GM19240 (cell line): ENCODE results near the gene EFHD1.
"Not testable (repeated sequence)": the region's sequence is repeated elsewhere in the genome, so short reads cannot be mapped to it uniquely, and the experiment has no call there.

ENCODE experiments used
- DNase-seq: peaks from one replicate; pipeline ENCODE4 v3.0.0; 2011; ENCODE audit warnings: low spot score; ENCODE audit not compliant: insufficient read length

EFHD1 gene

DNA sequence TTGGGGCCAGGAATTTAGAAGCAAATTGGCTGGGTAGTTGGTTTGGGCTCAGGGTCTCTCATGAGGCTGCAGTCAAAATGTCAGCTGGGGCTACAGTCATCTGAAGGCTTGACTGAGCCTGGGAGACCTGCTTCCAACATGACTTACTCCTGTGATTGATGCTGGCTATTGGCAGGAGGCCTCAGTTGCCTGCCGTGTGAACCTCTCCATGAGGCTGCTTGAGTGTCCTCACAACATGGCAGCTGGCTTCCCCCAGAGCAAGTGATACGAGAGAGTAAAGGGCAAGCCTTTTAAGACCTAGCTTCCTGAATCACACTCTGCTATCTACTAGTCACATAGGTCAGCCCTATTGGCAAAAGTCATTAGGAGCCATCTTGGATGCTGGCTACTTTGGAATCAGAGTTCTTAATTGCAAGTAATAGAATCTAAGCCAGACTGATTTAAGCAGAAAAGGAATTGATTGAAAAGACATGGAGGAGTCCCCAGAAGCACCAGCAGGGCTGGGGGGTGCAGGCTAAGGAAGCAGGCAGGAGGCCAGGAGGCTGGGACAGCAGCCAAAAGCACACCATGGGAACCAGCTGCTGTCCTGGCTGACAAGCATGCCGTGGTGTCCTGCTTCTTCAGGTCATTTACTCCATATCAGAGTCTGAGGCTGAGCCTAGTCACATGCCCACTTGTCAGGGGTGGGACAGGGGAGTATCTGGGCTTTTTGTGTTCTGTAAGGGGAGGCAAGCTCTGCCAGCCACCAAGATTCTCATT lies 55.9 kb downstream of the EFHD1 start:
- DNase-seq, result no peak

DNA sequence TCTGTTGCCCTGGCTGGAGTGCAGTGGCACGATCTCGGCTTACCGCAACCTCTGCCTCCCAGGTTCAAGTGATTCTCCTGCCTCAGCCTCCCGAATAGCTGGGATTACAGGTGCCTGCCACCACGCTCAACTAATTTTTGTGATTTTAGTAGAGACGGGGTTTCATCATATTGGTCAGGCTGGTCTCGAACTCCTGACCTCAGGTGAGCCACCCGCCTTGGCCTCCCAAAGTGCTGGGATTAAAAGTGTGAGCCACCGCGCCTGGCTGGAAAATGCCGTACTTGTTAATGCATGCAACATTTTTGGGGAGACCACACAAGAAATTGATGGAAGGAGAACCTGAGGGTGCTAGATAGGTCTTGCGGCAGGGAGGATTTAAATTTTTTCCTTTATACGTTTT lies 57.7 kb downstream of the EFHD1 start:
- DNase-seq, result not testable (repeated sequence)

DNA sequence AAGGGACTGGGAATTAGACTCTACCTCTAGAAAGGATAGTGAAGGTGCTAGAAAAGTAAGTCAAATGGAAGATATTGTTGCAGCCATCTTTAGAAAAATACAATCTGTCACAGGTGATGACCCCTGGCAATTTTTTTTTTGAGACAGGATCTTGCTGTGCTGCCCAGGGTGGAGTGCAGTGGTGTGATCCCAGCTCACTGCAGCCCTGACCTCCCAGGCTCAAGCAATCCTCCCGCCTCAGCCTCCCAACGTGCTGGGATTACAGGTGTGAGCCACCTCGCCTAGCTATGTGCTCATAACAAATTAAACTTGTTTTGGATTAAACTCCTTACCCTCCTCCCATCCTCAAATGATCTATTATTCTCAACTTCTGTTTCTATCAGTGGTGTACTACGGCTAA lies 59.9 kb downstream of the EFHD1 start:
- no peak for DNase-seq

DNA sequence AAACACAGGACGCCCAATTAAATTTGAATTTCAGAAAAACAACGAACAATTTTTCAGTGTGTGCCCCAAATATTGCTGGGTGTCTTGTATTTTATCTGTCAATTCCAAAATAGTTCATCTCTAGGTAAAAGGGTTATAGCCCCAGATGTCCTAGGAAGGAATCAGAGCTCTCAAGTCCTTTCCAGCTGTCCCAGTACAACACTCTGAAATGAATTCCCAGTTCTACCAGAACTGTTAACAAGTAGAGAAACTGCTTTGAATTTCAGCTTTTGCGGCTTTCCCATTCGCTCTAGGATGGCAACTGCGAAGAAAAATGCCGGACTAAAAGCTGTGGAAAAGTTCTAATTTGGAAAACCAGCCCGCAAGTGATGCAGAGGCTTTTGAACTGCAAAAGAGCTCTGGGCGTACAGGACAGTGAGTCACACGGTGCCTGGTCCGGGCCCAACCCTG lies 63.2 kb downstream of the EFHD1 start:
- no peak for DNase-seq

- peak; percentile 81 for DNase-seq
Observed at GRCh38 chr2:232697059-232697806, 63.8 kb downstream of the EFHD1 start, which contains the start of gene GIGYF2. GIGYF2 (plus strand) TSS chr2:232697331; CDS start chr2:232735198, 37,867 bp downstream.

GRCh38 chr2:232697807-232698110 lies 64.4 kb downstream of the EFHD1 start:
- DNase-seq, result no peak

DNA sequence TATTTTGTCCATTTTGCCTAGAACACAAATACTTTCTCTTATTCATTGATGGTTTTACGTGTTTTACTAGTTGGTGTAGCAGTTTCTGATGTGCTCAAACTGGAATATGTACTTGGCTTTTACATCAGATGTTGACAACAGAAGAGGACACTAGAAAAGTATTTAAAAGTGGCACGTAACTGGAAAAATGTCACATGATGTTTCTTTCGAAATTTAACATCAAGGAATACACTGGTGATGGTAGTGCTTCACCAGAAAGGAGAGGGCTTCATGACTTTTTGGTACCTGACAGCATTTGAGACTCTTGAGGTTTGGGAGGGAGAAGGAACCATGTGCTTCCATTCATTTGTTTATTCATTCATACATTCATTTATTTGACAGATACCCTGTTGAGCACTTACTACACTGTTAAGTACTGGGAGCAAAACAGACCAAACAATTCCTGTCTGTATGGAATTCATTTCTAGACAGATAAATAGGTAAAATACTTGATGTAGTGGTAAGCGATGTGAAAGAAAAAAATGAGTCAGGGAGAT lies 65.2 kb downstream of the EFHD1 start:
- no peak for DNase-seq

DNA sequence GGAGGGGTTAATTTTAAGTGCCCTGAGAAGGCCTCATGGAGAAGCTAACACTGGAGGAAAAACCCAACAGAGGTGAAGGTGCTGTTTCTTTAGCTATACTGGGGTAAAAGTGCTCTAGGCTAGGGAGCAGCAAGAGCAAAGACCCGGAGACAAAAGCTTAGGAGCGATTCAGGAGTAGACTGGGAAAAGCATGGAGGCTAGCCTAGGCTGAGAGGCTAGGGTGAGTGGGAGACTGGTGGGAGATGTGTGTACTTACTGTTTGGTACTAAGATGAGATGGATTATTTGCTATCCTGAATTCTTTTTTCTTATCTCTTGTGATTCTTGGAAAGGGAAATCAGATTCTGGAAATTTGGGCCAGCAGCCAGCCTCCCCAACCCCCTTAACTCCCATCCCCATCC lies 65.7 kb downstream of the EFHD1 start:
- no peak for DNase-seq

GRCh38 chr2:232700154-232700553 lies 66.8 kb downstream of the EFHD1 start:
- DNase-seq, result no peak

DNA sequence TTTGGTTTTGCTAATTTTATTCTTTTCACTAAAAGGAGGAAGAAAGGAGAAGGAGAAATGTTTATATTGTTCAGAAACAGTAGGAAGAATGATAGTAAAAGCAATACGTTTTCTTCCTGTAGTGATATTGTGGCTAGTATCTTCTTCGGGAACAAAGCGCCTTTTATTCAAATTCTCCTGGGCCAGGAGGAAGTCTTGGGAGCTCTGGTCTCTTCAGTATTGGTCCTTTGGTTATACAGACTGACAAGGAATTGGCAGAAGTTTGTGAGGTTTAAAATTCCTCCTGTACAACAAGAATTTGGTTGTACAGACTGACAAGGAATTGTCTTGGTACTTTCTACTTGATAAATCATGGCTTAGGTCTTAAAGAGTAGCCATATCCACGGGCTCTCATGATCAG lies 73.7 kb downstream of the EFHD1 start:
- DNase-seq, result no peak

DNA sequence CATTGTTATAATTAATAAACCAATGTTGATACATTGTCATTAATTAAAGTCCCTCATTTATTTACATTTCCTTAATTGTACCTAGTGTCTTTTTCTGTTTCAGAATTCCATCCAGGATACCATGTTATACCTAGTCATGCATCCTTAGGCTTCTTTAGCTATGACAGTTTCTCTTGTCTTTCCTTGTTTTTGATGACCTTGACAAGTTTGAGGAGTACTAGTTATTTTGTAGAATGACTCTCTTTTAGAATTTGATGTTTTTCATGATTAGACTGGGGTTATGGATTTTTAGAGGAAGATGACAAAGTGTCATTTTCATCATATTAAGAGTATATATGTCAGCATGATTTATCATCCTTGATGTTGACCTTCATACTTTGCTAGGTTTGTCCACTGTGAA lies 80.1 kb downstream of the EFHD1 start:
- DNase-seq, result no peak

GRCh38 chr2:232714969-232715368 lies 81.6 kb downstream of the EFHD1 start:
- DNase-seq, result no peak

- not testable (repeated sequence) for DNase-seq
Observed at GRCh38 chr2:232720056-232720455, 86.7 kb downstream of the EFHD1 start.

DNA sequence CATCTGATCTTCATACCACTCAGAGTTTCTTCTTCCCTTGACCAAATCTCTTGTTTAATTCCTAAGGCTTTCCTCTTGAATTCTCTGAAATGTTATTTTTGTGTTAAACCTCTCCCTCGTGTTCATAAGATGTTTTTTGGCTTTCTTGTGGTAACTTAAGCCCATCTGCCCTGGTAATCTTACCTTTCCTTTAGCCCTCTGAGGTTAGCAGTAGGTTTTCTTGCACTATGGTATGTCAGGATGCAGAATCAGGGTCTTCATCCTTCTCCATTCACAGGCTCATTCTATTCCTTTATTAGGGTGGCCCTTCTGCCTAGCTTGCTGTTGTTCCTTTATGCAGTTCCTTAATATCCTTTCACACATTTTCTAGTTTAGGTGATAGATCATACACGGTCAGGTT lies 87.9 kb downstream of the EFHD1 start:
- DNase-seq, result no peak

GRCh38 chr2:232721882-232722281 lies 88.5 kb downstream of the EFHD1 start:
- DNase-seq, result no peak

DNA sequence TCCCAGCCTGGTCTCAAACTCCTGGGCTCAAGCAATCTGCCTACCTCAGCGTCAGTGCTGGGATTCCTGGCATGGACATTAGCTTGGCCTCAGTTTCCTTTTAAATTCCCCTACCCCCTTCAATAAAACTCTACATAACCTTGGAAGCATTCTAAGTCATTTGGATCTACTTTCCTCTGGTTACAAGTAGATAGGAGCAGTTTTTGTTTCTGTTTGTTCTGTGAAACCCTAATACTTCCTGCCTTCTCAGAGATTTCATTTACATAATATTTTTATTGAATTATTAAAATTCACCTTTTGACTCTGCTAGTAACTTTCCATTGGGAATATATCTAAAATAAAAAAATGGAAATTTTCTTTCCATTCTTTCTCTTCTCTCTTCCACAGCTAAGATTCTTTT lies 89.6 kb downstream of the EFHD1 start:
- DNase-seq, result no peak

GRCh38 chr2:232728785-232729184 lies 95.4 kb downstream of the EFHD1 start:
- no peak for DNase-seq

- DNase-seq, result no peak
Observed at GRCh38 chr2:232731470-232731869, 98.1 kb downstream of the EFHD1 start.
